ENCODE results near the gene MFSD6L. TPM values are rescaled to one million over a fixed set of nuclear protein-coding genes. Genes with fewer than 3 reads are reported as not detected.
A peak's percentile ranks its signal among the peaks of the same experiment; 100 is the strongest.
"Not testable (repeated sequence)": the region's sequence is repeated elsewhere in the genome, so short reads cannot be mapped to it uniquely, and the experiment has no call there.

MFSD6L gene
- total RNA-seq, 6 donors from 2014 or later: 0.61 to 3.0 (median 2.0) TPM; not detected in 1

- peak in 1 of 2 donors; percentile 12 for ATAC-seq (ENCODE audit: low FRiP score in 2 of 2)
- TF ChIP-seq POLR2AphosphoS5 (IDR thresholded peaks at IDR 0.05) (no peak), POLR2A (IDR thresholded peaks at IDR 0.05) (no peak)
- peak overlapping the region in 2 of 4 donors; percentile 2 to 7 for H3K27ac ChIP-seq
- H3K36me3 ChIP-seq: no peaks in the 10 kb centered on the region
- H3K4me3 ChIP-seq: no peak overlapping the region
- no peak for DNase-seq
- H3K9me3 ChIP-seq: peaks cover 0 to 6% (median 2%) of the 10 kb centered on the region in 4 donors
- no peaks in the 10 kb centered on the region for H3K27me3 ChIP-seq
- 92 to 94% methylated on average over 3 of the region's 3 CpGs for WGBS, 2 donors
- H3K4me1 ChIP-seq: no peaks in the 10 kb centered on the region
Measured at GRCh38 chr17:8806253-8806925, 7.2 kb upstream of the MFSD6L start.

GRCh38 chr17:8805396-8805795, 6.2 kb upstream of the MFSD6L start:
- H3K4me1 ChIP-seq; H3K4me3 ChIP-seq; H3K36me3 ChIP-seq; H3K27me3 ChIP-seq; ATAC-seq (ENCODE audit: low FRiP score in 2 of 2); H3K9me3 ChIP-seq; H3K27ac ChIP-seq: not testable (repeated sequence)
- peak in 1 of 2 donors; percentile 32 for DNase-seq
- 93% methylated on average over 10 of the region's 10 CpGs for WGBS, 2 donors

- TF ChIP-seq POLR2AphosphoS5 (IDR thresholded peaks at IDR 0.05) (no peak), CTCF (IDR thresholded peaks at IDR 0.05) (no peak), EP300 (IDR thresholded peaks at IDR 0.05) (no peak), POLR2A (IDR thresholded peaks at IDR 0.05) (no peak)
- Histone ChIP-seq H3K36me3 (no peaks in the 10 kb centered on the region), H3K27ac (no peak overlapping the region), H3K4me1 (peaks cover 0 to 8% (median 4%) of the 10 kb centered on the region in 4 donors), H3K4me3 (no peak overlapping the region), H3K9me3 (no peaks in the 10 kb centered on the region), H3K27me3 (peaks cover 0 to 7% (median 1%) of the 10 kb centered on the region in 4 donors)
- ATAC-seq (ENCODE audit: low FRiP score in 2 of 2): no peak
- 70 to 83% methylated on average over 8 to 19 of the region's 19 CpGs for WGBS, 2 donors
- no peak for DNase-seq
Measured at GRCh38 chr17:8803531-8804420, 4.6 kb upstream of the MFSD6L start.

- Histone ChIP-seq H3K4me3 (no peak overlapping the region), H3K27ac (no peak overlapping the region), H3K4me1 (peaks cover 0 to 8% (median 4%) of the 10 kb centered on the region in 4 donors), H3K9me3 (no peaks in the 10 kb centered on the region), H3K27me3 (peaks cover 0 to 9% (median 1%) of the 10 kb centered on the region in 4 donors), H3K36me3 (no peaks in the 10 kb centered on the region)
- 84 to 88% methylated on average over 4 to 6 of the region's 6 CpGs for WGBS, 2 donors
- TF ChIP-seq POLR2A (IDR thresholded peaks at IDR 0.05) (no peak), CTCF (IDR thresholded peaks at IDR 0.05) (no peak), POLR2AphosphoS5 (IDR thresholded peaks at IDR 0.05) (no peak)
- peak in 1 of 2 donors; percentile 18 for DNase-seq
- no peak for ATAC-seq (ENCODE audit: low FRiP score in 2 of 2)
Measured at GRCh38 chr17:8801135-8801840, 2.1 kb upstream of the MFSD6L start.

GRCh38 chr17:8800656-8801055, 1.5 kb upstream of the MFSD6L start:
- Histone ChIP-seq H3K4me1 (peaks cover 0 to 8% (median 4%) of the 10 kb centered on the region in 4 donors), H3K27me3 (peaks cover 0 to 9% (median 1%) of the 10 kb centered on the region in 4 donors), H3K4me3 (no peak overlapping the region), H3K36me3 (no peaks in the 10 kb centered on the region), H3K27ac (no peak overlapping the region), H3K9me3 (no peaks in the 10 kb centered on the region)
- DNase-seq (no peak), ATAC-seq (ENCODE audit: low FRiP score in 2 of 2) (no peak)
- WGBS, 2 donors: 85% methylated on average over 2 of the region's 2 CpGs
- TF ChIP-seq EP300 (IDR thresholded peaks at IDR 0.05) (no peak), CTCF (IDR thresholded peaks at IDR 0.05) (no peak), POLR2A (IDR thresholded peaks at IDR 0.05) (no peak), POLR2AphosphoS5 (IDR thresholded peaks at IDR 0.05) (no peak)
